HepG2 (cell line): ENCODE measurements around the gene SLC19A3. TPM values are rescaled to one million over a fixed set of nuclear protein-coding genes. Genes with fewer than 3 reads are reported as not detected.
A peak's percentile ranks its signal among the peaks of the same experiment; 100 is the strongest.

Source experiments
- DPF2 ChIP-seq: sonication (generic); formaldehyde crosslinking; IDR thresholded peaks from 2 replicates; pipeline ENCODE4 v1.4.0; 2020; ENCODE audit warnings: mild to moderate bottlenecking, low read depth, missing genetic modification reagents, borderline replicate concordance
- EP300 ChIP-seq, 3 experiments: sonication (generic) in 1 of 3; formaldehyde crosslinking in 1 of 3; IDR thresholded peaks; 2 replicates each; pipeline versions ENCODE4 v1.5.1 to v1.6.1; 2011 to 2020; ENCODE audit warnings: low read depth in 2 of 3, low read length in 2 of 3, borderline replicate concordance in 1 of 3, improper control_type of control experiment in 1 of 3, mild to moderate bottlenecking in 1 of 3, missing genetic modification reagents in 1 of 3, moderate library complexity in 1 of 3
- FOXO4 ChIP-seq: sonication (generic); formaldehyde crosslinking; conservative IDR thresholded peaks from 2 replicates; pipeline ENCODE4 v1.8.1; 2023; ENCODE audit warnings: missing genetic modification reagents
- GFI1 ChIP-seq: sonication (generic); formaldehyde crosslinking; IDR thresholded peaks from 2 replicates; pipeline ENCODE4 v1.5.0; 2020; ENCODE audit warnings: missing genetic modification reagents, mild to moderate bottlenecking, borderline replicate concordance
- HMG20B ChIP-seq: conservative IDR thresholded peaks from 2 replicates; pipeline ENCODE4 v1.6.1; 2016; ENCODE audit warnings: missing genetic modification reagents, missing compliant biosample characterization
- HMGXB3 ChIP-seq: sonication (generic); formaldehyde crosslinking; IDR thresholded peaks from 2 replicates; pipeline ENCODE4 v1.4.0; 2020; ENCODE audit warnings: missing genetic modification reagents, borderline replicate concordance
- KAT7 ChIP-seq: IDR thresholded peaks from 2 replicates; pipeline ENCODE4 v1.6.1; 2018; ENCODE audit warnings: borderline replicate concordance, missing compliant biosample characterization
- MXD3 ChIP-seq: IDR thresholded peaks from 2 replicates; pipeline ENCODE4 v1.6.1; 2016; ENCODE audit warnings: mild to moderate bottlenecking, missing biosample characterization, missing genetic modification reagents
- NCOA1 ChIP-seq: sonication (generic); formaldehyde crosslinking; IDR thresholded peaks from 2 replicates; pipeline ENCODE4 v1.9.0; 2021; ENCODE audit warnings: missing genetic modification reagents
- RXRA ChIP-seq: sonication (generic); formaldehyde crosslinking; IDR thresholded peaks from 2 replicates; pipeline ENCODE4 v1.5.1; 2020; ENCODE audit warnings: missing genetic modification reagents
- SOX6 ChIP-seq, 2 experiments: fragments of 450-650 bp in 1 of 2; sonication (generic) in 1 of 2; formaldehyde crosslinking in 1 of 2; IDR thresholded peaks; 2 replicates each; pipeline versions ENCODE4 v1.4.0 to v1.6.1; 2017 to 2020; ENCODE audit warnings: antibody characterized with exemption in 1 of 2, mild to moderate bottlenecking in 1 of 2, missing genetic modification reagents in 1 of 2
- TBL1XR1 ChIP-seq: fragments of 150-350 bp; IDR thresholded peaks from 2 replicates; pipeline ENCODE4 v1.6.1; 2014; ENCODE audit warnings: borderline replicate concordance, low read length; ENCODE audit not compliant: partially characterized antibody
- WIZ ChIP-seq: sonication (generic); formaldehyde crosslinking; IDR thresholded peaks from 2 replicates; pipeline ENCODE4 v1.5.1; 2020; ENCODE audit warnings: mild to moderate bottlenecking, missing genetic modification reagents
- ZNF225 ChIP-seq: sonication (generic); formaldehyde crosslinking; IDR thresholded peaks from 2 replicates; pipeline ENCODE4 v1.4.0; 2020; ENCODE audit warnings: mild to moderate bottlenecking, missing genetic modification reagents
- ZNF264 ChIP-seq: sonication (generic); formaldehyde crosslinking; IDR thresholded peaks from 2 replicates; pipeline ENCODE4 v1.4.0; 2020; ENCODE audit warnings: missing genetic modification reagents
- ZNF34 ChIP-seq: sonication (generic); formaldehyde crosslinking; IDR thresholded peaks from 2 replicates; pipeline ENCODE4 v1.4.0; 2020; ENCODE audit warnings: mild to moderate bottlenecking, missing genetic modification reagents, borderline replicate concordance
- ZNF431 ChIP-seq: sonication (generic); formaldehyde crosslinking; IDR thresholded peaks from 2 replicates; pipeline ENCODE4 v1.9.0; 2022; ENCODE audit warnings: missing genetic modification reagents, low read depth, mild to moderate bottlenecking, borderline replicate concordance
- ZNF572 ChIP-seq: sonication (generic); formaldehyde crosslinking; IDR thresholded peaks from 2 replicates; pipeline ENCODE4 v1.5.1; 2020; ENCODE audit warnings: mild to moderate bottlenecking, missing genetic modification reagents
- ZNF574 ChIP-seq: sonication (generic); formaldehyde crosslinking; IDR thresholded peaks from 2 replicates; pipeline ENCODE4 v1.4.0; 2020; ENCODE audit warnings: missing genetic modification reagents
- polyA plus RNA-seq, 8 experiments: library from polyadenylated mRNA; depleted of rRNA in 3 of 8; stranded (reverse) in 7 of 8; unstranded in 1 of 8; fragments of >200 nt; fragmentation: Illumina TruSeq in 4 of 8; extraction: Trizol in 4 of 8; gene quantifications; 2 replicates each; pipeline versions ENCODE4 v1.2.1 to v1.2.3, GENCODE V29; 2011 to 2016; ENCODE audit warnings: low read depth in 4 of 8, missing spikeins in 1 of 8, mixed read lengths in 1 of 8; ENCODE audit not compliant: insufficient read depth in 1 of 8
- total RNA-seq, 5 experiments: library from RNA; depleted of rRNA; stranded (reverse); fragments of >200 nt; fragmentation: Illumina TruSeq; extraction: Trizol; gene quantifications; 2 replicates each; pipeline ENCODE4 v1.2.3, GENCODE V29; 2016; ENCODE audit warnings: low read depth in 1 of 5

Gene SLC19A3
- total and polyA plus RNA-seq, 2 of the 13 experiments (the other 11 are each of a cell fraction or from before 2014, with no cell fraction given) = 2.3 to 5.2 TPM

GRCh38 chr2:227643990-227644551, 73.8 kb downstream of the SLC19A3 start (continued):
- TF ChIP-seq DPF2 (CRISPR knock-in tag) = peak; percentile 68; the same call in 1 of the 2 replicates
- TF ChIP-seq EP300 (IDR thresholded peaks at IDR 0.05; ENCODE audit: low read depth in 2 of 2, low read length in 2 of 2) = peak; percentile 60 to 96; a peak in 3 of 4 replicates
- peak; percentile 92; the same call in 1 of the 2 replicates for TF ChIP-seq EP300 (CRISPR knock-in tag; IDR thresholded peaks at IDR 0.05; ENCODE audit: borderline replicate concordance)
- no peak for TF ChIP-seq ZNF572 (CRISPR knock-in tag)
- no peak for TF ChIP-seq WIZ (CRISPR knock-in tag)
- TF ChIP-seq SOX6 (IDR thresholded peaks at IDR 0.05) = peak; percentile 93; the same call in 1 of the 2 replicates
- peak; percentile 99 for TF ChIP-seq SOX6 (CRISPR knock-in tag; IDR thresholded peaks at IDR 0.05)
- no peak for TF ChIP-seq KAT7 (CRISPR knock-in tag)
- no peak for TF ChIP-seq HMGXB3 (CRISPR knock-in tag)
- 0 out of 2 replicates have a peak, but pooled peaks have one; percentile 31 for TF ChIP-seq ZNF574 (CRISPR knock-in tag)
- TF ChIP-seq TBL1XR1 = peak; percentile 31
- peak; percentile 80 for TF ChIP-seq GFI1 (CRISPR knock-in tag)
- TF ChIP-seq FOXO4 (CRISPR knock-in tag) = no peak
- peak; percentile 44; the same call in 1 of the 2 replicates for TF ChIP-seq ZNF431
- TF ChIP-seq NCOA1 (CRISPR knock-in tag) = 0 out of 2 replicates have a peak, but pooled peaks have one; percentile 65
- no peak for TF ChIP-seq MXD3 (CRISPR knock-in tag)
- no peak for TF ChIP-seq ZNF264
- TF ChIP-seq RXRA = peak; percentile 78
- peak; percentile 89 for TF ChIP-seq HMG20B
- TF ChIP-seq ZNF225 (CRISPR knock-in tag) = no peak
- no peak for TF ChIP-seq ZNF34
